Osteocyte (in vitro differentiated cells): ENCODE measurements around the gene TMEM8B. TPM values are rescaled to one million over a fixed set of nuclear protein-coding genes. Genes with fewer than 3 reads are reported as not detected.
A peak's percentile ranks its signal among the peaks of the same experiment; 100 is the strongest.
"Not testable (repeated sequence)": the region's sequence is repeated elsewhere in the genome, so short reads cannot be mapped to it uniquely, and the experiment has no call there.

Experiments
- DNase-seq: peaks from one replicate; pipeline ENCODE4 v3.0.0; 2021; ENCODE audit warnings: mixed read lengths; ENCODE audit not compliant: unreplicated experiment; ENCODE audit errors: extremely low spot score
- H3K27ac Mint-ChIP-seq: one replicate; pipeline ENCODE4 v1.8.0; 2021; ENCODE audit warnings: mild to moderate bottlenecking, mixed read lengths; ENCODE audit not compliant: unreplicated experiment
- H3K27me3 Mint-ChIP-seq: one replicate; pipeline ENCODE4 v1.8.0; 2021; ENCODE audit warnings: mixed read lengths; ENCODE audit not compliant: unreplicated experiment
- H3K36me3 Mint-ChIP-seq: one replicate; pipeline ENCODE4 v1.8.0; 2021; ENCODE audit warnings: mixed read lengths; ENCODE audit not compliant: unreplicated experiment
- H3K4me1 Mint-ChIP-seq: one replicate; pipeline ENCODE4 v1.8.0; 2021; ENCODE audit warnings: mixed read lengths; ENCODE audit not compliant: unreplicated experiment
- H3K4me3 Mint-ChIP-seq: one replicate; pipeline ENCODE4 v1.8.0; 2021; ENCODE audit warnings: mild to moderate bottlenecking, moderate library complexity, mixed read lengths; ENCODE audit not compliant: unreplicated experiment
- H3K9me3 Mint-ChIP-seq: one replicate; pipeline ENCODE4 v1.8.0; 2021; ENCODE audit warnings: mixed read lengths; ENCODE audit not compliant: unreplicated experiment
- total RNA-seq: library from RNA; stranded (reverse); gene quantifications from 2 replicates; pipeline ENCODE4 v1.2.1, GENCODE V29; 2021
- TF ChIP-seq, protein P1 (sequence below): fragments of 200-600 bp; sonication (generic); IDR thresholded peaks from 2 replicates; pipeline ENCODE4 v1.5.0; 2021; ENCODE audit warnings: antibody characterized with exemption, mild to moderate bottlenecking, moderate library complexity

The TMEM8B gene
- total RNA-seq, 1 donor from 2014 or later = 29.9 TPM

DNA sequence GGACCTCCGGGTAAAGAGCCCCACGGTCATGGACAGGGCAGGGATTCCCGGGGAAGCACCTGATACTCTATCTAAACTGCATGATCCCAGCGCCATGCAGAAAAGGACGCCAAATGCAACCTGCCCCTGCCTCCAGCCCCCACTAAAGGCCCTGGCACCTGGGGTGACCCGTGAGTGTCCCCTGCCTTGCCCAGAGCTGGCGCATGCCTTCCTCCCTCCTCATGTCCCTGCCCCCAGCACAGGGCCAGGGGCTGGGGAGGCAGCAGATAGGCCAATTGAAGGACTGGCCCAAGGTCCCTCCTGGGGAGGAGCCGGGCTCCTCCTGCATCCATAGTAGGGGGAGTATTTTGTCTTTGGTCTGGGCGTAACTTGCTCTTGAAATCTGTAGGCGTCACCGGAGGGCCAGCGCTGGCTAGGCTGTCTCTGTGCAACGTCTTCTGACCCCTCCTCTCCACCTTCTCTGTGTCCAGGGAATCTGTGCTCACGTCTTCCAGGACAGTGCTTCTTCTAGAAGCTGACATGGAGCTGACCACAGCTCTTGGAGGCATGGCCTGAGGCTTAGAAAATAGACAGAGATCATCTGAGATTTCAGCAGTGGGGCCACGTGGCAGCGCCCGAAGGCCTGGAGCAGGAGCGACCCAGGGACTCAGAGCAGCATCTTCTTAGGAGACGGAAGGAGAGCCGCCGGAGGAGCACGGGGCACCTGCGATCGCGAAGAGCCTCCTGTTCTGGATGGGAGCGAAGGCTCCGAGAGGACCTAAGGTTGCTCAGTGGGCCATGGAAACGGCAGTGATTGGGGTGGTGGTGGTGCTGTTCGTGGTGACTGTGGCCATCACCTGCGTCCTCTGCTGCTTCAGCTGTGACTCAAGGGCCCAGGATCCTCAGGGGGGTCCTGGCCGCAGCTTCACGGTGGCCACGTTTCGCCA is 80.9 kb downstream of the TMEM8B start:
- TF ChIP-seq, protein P1, sequence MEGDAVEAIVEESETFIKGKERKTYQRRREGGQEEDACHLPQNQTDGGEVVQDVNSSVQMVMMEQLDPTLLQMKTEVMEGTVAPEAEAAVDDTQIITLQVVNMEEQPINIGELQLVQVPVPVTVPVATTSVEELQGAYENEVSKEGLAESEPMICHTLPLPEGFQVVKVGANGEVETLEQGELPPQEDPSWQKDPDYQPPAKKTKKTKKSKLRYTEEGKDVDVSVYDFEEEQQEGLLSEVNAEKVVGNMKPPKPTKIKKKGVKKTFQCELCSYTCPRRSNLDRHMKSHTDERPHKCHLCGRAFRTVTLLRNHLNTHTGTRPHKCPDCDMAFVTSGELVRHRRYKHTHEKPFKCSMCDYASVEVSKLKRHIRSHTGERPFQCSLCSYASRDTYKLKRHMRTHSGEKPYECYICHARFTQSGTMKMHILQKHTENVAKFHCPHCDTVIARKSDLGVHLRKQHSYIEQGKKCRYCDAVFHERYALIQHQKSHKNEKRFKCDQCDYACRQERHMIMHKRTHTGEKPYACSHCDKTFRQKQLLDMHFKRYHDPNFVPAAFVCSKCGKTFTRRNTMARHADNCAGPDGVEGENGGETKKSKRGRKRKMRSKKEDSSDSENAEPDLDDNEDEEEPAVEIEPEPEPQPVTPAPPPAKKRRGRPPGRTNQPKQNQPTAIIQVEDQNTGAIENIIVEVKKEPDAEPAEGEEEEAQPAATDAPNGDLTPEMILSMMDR = no peak
- DNase-seq = no peak
- no peaks in the 10 kb centered on the region for H3K36me3 Mint-ChIP-seq
- H3K4me3 Mint-ChIP-seq = no peak overlapping the region
- peak overlapping the region; percentile 98 for H3K27ac Mint-ChIP-seq
- peaks cover 68% of the 10 kb centered on the region for H3K4me1 Mint-ChIP-seq
- H3K27me3 Mint-ChIP-seq = no peaks in the 10 kb centered on the region
- H3K9me3 Mint-ChIP-seq = no peaks in the 10 kb centered on the region

DNA sequence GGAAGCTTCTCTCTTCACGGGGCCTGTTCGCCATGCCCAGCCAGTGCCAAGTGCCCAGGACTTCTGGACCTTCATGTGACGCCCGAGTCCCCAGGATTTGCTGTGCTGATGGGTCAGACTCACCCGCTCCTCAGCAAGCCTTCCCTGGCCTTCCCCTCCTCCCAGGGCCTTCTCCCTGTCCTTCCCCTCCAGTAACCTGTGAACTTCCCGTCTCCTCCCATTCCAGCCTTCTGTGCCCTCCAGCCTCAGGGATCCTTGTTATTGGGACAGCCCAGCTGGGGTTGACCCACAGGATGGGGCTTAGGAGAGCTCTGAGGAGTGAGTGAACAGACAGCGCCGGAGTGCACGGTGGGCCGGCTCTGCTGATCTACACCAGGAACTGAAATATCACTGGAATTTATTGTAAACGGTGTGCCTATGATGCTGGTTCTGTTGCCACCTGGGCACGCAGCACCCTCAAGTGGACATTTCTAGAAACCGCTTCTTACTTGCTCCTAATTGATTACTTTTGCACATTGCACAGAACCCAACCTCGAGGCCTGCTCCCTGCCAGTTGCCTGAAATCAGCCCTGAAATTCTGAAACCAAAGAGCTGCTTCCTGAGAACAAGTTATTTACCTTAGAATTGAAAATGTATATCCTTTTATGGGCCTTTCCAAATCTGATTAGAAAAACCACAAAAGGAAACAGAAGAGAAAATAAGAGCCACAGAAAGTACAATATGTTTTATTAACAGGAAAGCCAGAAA is 81.8 kb downstream of the TMEM8B start:
- no peaks in the 10 kb centered on the region for H3K27me3 Mint-ChIP-seq
- no peak for DNase-seq
- peaks cover 59% of the 10 kb centered on the region for H3K4me1 Mint-ChIP-seq
- no peaks in the 10 kb centered on the region for H3K36me3 Mint-ChIP-seq
- TF ChIP-seq, protein P1 = peak; percentile 68
- H3K27ac Mint-ChIP-seq = peak overlapping the region; percentile 92
- no peaks in the 10 kb centered on the region for H3K9me3 Mint-ChIP-seq
- peak overlapping the region; percentile 31 for H3K4me3 Mint-ChIP-seq

DNA sequence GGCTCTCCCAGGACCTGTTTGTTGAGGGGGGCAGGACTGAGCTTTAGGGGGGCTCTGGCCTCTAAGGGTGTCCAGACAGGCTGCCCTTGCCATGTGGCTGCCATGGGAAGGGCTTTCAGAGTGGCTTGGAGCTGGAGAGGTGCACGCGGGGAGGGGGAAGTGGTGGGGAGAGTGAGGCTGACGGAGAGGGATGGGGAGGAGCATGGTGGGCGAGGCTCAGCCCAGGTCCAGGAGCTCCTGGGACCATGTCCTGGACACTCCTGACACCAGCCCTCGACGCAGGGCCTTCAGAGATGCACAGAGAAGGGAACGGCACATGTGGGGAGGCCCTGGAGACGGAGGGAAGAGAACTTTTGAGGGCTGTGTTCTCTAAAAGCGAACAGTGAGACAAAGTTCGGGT is 82.7 kb downstream of the TMEM8B start:
- H3K36me3 Mint-ChIP-seq = no peaks in the 10 kb centered on the region
- H3K27me3 Mint-ChIP-seq = no peaks in the 10 kb centered on the region
- no peak for DNase-seq
- TF ChIP-seq, protein P1 = no peak
- peaks cover 50% of the 10 kb centered on the region for H3K4me1 Mint-ChIP-seq
- no peak overlapping the region for H3K4me3 Mint-ChIP-seq
- peak overlapping the region; percentile 50 for H3K27ac Mint-ChIP-seq
- H3K9me3 Mint-ChIP-seq = no peaks in the 10 kb centered on the region

DNA sequence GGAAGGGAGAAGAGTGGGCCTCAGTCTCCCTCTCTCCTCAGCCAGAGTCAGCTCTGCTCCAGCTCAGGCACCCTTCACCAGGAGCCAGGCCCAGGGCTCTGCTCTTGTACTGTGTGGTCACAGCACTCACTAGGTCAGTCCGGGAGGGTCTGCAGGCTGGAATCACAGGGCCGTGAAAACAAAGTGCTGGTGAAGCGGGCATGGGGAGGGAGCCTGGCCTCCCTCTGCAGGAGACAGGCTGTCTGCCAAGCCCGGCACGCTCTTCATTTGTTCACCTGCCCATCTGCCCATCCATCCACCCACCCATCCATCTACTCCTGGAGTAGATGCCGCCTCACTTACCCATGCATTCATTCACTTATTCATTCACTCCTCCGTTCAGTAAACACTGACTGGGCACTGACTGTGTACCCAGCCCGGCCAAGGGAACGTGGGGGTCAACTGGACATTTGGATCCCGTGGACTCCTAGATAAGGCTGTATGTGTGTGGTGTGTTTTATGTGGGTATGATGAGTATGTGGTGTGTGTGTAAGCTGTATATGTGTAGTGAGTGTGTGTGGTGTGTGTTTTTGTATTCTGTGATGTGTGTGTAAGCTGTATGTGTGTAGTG is 83.9 kb downstream of the TMEM8B start:
- no peaks in the 10 kb centered on the region for H3K27me3 Mint-ChIP-seq
- TF ChIP-seq, protein P1 = no peak
- DNase-seq = no peak
- no peaks in the 10 kb centered on the region for H3K36me3 Mint-ChIP-seq
- H3K27ac Mint-ChIP-seq = no peak overlapping the region
- H3K9me3 Mint-ChIP-seq = no peaks in the 10 kb centered on the region
- H3K4me3 Mint-ChIP-seq = no peak overlapping the region
- H3K4me1 Mint-ChIP-seq = peaks cover 41% of the 10 kb centered on the region

DNA sequence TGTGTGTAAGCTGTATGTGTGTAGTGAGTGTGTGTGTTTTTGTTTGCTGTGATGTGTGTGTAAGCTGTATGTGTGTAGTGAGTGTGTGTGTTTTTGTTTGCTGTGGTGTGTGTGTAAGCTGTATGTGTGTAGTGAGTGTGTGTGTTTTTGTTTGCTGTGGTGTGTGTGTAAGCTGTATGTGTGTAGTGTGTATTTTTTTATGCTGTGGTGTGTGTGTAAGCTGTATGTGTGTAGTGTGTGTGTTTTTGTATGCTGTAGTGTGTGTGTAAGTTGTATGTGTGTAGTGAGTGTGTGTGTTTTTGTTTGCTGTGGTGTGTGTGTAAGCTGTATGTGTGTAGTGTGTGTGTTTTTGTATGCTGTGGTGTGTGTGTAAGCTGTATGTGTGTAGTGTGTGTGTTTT is 84.4 kb downstream of the TMEM8B start:
- H3K9me3 Mint-ChIP-seq, H3K27me3 Mint-ChIP-seq, H3K27ac Mint-ChIP-seq, H3K36me3 Mint-ChIP-seq, H3K4me3 Mint-ChIP-seq, DNase-seq: not testable (repeated sequence)
- peaks cover 38% of the 10 kb centered on the region for H3K4me1 Mint-ChIP-seq
